H1 (cell line): ENCODE results near the gene FBN2. TPM values are rescaled to one million over a fixed set of nuclear protein-coding genes. Genes with fewer than 3 reads are reported as not detected.

Experiments
- EP300 ChIP-seq, 2 experiments: IDR thresholded peaks; 1 replicate in 1 of 2; 2 replicates in 1 of 2; pipeline ENCODE4 v1.6.1; 2011 to 2012; ENCODE audit warnings: low read depth in 2 of 2, low read length in 2 of 2, mild to moderate bottlenecking in 2 of 2, borderline replicate concordance in 1 of 2, inconsistent platforms in 1 of 2, moderate library complexity in 1 of 2
- KDM4A ChIP-seq: IDR thresholded peaks from one replicate; pipeline ENCODE4 v1.7.1; 2012; ENCODE audit warnings: low read depth, mild to moderate bottlenecking, moderate library complexity, low read length, inconsistent platforms; ENCODE audit not compliant: severe bottlenecking
- SP2 ChIP-seq: IDR thresholded peaks from 2 replicates; pipeline ENCODE4 v1.6.1; 2012; ENCODE audit warnings: mild to moderate bottlenecking, low read length, inconsistent platforms
- polyA plus RNA-seq, 7 experiments: library from polyadenylated mRNA; depleted of rRNA in 3 of 7; stranded (reverse) in 5 of 7; unstranded in 2 of 7; fragments of >200 nt in 5 of 7; fragments of 200-250 nt in 2 of 7; gene quantifications; 1 replicate in 5 of 7; 2 replicates in 1 of 7; 4 replicates in 1 of 7; pipeline versions ENCODE4 v1.2.1 to v1.2.3, GENCODE V29; 2011 to 2013; ENCODE audit warnings: missing spikeins in 2 of 7, mixed read lengths in 2 of 7
- total RNA-seq: library from RNA; stranded (reverse); fragmentation: NEBNext Ultra II Directional; extraction: Animal tissue kit (Norgen Biotek cat#: 25700); gene quantifications from 2 replicates; pipeline ENCODE4 v1.2.1, GENCODE V29; 2021

FBN2 gene
- total and polyA plus RNA-seq, 2 of the 8 experiments (the other 6 are each of a cell fraction or from before 2014, with no cell fraction given), result 14.1 to 16.3 TPM

DNA sequence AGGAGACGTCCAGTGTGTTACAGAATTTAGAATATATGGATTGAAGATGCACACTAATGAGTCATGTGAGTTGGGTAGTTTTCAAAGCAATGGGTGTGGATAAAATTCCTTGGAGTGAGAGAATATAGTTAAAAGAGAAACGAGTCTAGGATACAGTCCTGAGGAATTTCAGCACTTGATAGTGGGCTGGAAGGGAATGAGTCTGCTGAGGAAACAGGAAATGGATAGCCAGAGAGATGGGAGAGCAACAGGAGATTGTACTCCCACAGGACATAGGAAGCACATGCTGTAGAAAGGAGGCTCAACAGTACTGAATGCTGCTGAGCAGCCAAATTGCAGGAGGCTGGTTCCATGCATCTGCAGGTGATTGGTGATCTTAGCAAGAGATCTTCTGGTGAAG lies 68.1 kb downstream of the FBN2 start (continued):
- TF ChIP-seq SP2 (no peak), KDM4A (no peak), EP300 (IDR thresholded peaks at IDR 0.05; ENCODE audit: borderline replicate concordance in 1 of 2, low read depth in 2 of 2, low read length in 2 of 2) (no peak)
